Epithelial cell of proximal tubule (primary cell): Measurements from ENCODE around the gene ODF4. TPM values are rescaled to one million over a fixed set of nuclear protein-coding genes. Genes with fewer than 3 reads are reported as not detected.

Experiments used
- DNase-seq: peaks from one replicate; pipeline ENCODE4 v3.0.0-alpha.2; 2011; ENCODE audit warnings: low read depth
- H3K4me3 ChIP-seq: 2 replicates; pipeline ENCODE4 v1.5.1; 2011; ENCODE audit warnings: low read depth, mild to moderate bottlenecking, low read length
- total RNA-seq: library from RNA; depleted of rRNA; stranded (reverse); fragments of >200 nt; gene quantifications from 2 replicates; pipeline ENCODE4 v1.2.3, GENCODE V29; 2015
- TF ChIP-seq, protein P1 (sequence below): conservative IDR thresholded peaks from 2 replicates; pipeline ENCODE4 v1.5.1; 2012; ENCODE audit warnings: low read depth, mild to moderate bottlenecking, low read length

Gene ODF4, protein sequence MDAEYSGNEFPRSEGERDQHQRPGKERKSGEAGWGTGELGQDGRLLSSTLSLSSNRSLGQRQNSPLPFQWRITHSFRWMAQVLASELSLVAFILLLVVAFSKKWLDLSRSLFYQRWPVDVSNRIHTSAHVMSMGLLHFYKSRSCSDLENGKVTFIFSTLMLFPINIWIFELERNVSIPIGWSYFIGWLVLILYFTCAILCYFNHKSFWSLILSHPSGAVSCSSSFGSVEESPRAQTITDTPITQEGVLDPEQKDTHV
- total RNA-seq: not detected in 2 replicates

DNA sequence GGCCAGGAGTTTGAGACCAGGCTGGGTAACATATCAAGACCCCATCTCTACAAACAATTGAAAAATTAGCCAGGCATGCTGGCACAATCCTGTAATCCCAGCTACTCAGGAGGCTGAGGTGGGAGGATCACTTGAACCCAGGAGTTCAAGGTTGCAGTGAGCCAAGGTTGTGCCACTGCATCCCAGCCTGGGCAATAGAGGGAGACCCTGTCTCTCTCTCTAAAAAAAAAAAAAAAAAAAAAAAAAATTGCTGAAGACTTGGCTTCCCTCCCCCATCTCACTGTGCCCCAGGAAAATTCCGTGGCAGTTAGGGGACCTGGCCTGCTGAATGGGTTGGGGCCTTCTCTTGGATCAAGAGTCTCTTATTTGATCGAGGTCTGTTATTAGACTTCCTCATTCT lies at the start of gene ODF4:
Gene ODF4, plus strand, starts transcription at position 301 of the 400 bp plus-strand sequence. CDS start 212 bp downstream, outside the sequence.
- TF ChIP-seq, protein P1, sequence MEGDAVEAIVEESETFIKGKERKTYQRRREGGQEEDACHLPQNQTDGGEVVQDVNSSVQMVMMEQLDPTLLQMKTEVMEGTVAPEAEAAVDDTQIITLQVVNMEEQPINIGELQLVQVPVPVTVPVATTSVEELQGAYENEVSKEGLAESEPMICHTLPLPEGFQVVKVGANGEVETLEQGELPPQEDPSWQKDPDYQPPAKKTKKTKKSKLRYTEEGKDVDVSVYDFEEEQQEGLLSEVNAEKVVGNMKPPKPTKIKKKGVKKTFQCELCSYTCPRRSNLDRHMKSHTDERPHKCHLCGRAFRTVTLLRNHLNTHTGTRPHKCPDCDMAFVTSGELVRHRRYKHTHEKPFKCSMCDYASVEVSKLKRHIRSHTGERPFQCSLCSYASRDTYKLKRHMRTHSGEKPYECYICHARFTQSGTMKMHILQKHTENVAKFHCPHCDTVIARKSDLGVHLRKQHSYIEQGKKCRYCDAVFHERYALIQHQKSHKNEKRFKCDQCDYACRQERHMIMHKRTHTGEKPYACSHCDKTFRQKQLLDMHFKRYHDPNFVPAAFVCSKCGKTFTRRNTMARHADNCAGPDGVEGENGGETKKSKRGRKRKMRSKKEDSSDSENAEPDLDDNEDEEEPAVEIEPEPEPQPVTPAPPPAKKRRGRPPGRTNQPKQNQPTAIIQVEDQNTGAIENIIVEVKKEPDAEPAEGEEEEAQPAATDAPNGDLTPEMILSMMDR: no peak
- no peak for DNase-seq
- no peak within 1 kb of the TSS for H3K4me3 ChIP-seq

DNA sequence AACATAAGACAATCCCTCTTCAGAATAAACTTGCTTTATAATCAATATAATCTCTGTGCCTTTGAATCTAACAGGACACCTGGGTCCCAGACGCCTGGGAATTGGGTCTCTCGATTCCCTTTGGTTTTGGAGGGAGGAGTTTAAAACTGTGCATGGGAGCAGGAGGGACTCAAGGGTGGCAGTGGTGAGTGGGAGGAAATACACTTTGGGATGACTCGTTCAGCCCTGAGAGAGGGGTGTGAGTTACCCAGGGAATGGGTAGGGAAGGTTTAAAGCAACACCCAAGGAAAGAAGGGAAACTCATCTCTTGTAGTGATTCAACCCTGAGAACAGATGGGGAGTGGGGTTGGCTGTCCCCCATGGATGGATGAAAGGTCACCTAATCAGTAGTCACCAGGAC lies 49.6 kb upstream of the ODF4 start:
- no peak for DNase-seq
- TF ChIP-seq, protein P1: no peak
- no peak overlapping the region for H3K4me3 ChIP-seq

- TF ChIP-seq, protein P1: no peak
- no peak overlapping the region for H3K4me3 ChIP-seq
- DNase-seq: no peak
Measured at GRCh38 chr17:8292639-8293395, 46.8 kb upstream of the ODF4 start.

- no peak for DNase-seq
- TF ChIP-seq, protein P1: no peak
- no peak overlapping the region for H3K4me3 ChIP-seq
Measured at GRCh38 chr17:8294361-8294760, 45.3 kb upstream of the ODF4 start.

DNA sequence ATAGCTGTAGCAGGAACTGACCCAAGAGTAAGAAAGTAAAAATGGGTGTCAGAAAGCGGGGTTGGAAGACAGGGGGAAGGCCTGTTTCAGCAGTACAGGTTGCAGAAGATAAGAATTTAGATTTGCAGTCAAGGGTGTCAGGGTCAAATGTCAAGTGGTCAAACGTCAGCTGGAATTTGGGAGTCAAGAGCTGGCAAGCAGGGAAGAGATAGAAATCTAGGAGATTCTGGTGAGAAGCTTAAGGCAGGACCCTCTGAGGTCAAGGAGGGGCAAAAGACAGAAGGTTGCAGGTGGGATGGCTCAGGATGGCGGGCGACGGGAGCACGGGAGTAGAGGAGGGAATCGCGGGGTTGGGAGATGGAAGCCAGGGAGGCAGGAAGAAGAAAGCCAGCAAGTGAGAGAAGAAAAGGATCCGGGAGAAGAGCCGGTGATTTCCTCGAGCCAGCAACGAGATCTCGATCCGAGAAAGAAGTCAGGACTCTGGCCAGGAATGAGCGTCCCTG lies 44.8 kb upstream of the ODF4 start:
- no peak for DNase-seq
- peak overlapping the region; percentile 62 for H3K4me3 ChIP-seq
- TF ChIP-seq, protein P1: no peak

DNA sequence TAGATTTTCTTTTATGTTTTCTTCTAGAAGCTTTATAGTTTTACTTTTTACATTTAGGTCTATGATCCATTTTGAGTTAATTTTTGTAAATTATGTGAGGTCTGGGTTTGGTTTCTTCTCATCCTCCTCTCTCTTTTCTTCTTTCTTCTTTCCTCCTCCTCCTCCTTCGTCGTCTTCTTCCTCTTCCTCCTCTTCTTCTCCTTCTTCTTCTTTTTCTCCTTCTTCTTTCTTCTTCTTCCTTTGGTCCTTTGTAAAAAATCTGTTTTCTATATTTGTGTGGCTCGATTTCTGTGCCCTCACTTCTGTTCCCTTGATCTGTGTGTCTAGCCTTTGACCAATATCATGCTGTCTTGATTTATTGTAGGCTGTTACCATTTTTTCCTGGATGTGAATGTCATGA lies 39.4 kb upstream of the ODF4 start:
- H3K4me3 ChIP-seq: no peak overlapping the region
- TF ChIP-seq, protein P1: no peak
- DNase-seq: no peak
